Measurements from ENCODE around the gene TRPM5.

GRCh38 chr11:2402106-2402505 lies 42.2 kb downstream of the TRPM5 start:
- TF ChIP-seq CTCF (conservative IDR thresholded peaks at IDR 0.05; ENCODE audit: low read depth, low read length) (no peak), EZH2 (IDR thresholded peaks at IDR 0.05; ENCODE audit: borderline replicate concordance, low read depth, low read length, poor library complexity, severe bottlenecking) (no peak)
